AG04449 (cell line): Measurements from ENCODE around the gene ASGR1.
"Not testable (repeated sequence)": the region's sequence is repeated elsewhere in the genome, so short reads cannot be mapped to it uniquely, and the experiment has no call there.

ENCODE experiments used
- CTCF ChIA-PET: fragments of 350-600 bp; formaldehyde crosslinking; extraction: SDS; loops from one replicate; lab custom pipeline; 2021; ENCODE audit warnings: antibody characterized with exemption; lab: Yijun Ruan, JAX
- POLR2A ChIA-PET: fragments of 400-600, 350-600 bp; formaldehyde crosslinking; extraction: SDS; loops from one replicate; lab custom pipeline; 2020; ENCODE audit warnings: antibody characterized with exemption, inconsistent platforms; lab: Yijun Ruan, JAX
- DNase-seq: peaks from one replicate; pipeline ENCODE4 v3.0.0-alpha.2; 2010; ENCODE audit warnings: low read depth, low spot score
- H3K4me3 ChIP-seq: 2 replicates; pipeline ENCODE4 v1.5.1; 2011; ENCODE audit warnings: low read depth, mild to moderate bottlenecking, control low read depth, low read length
- TF ChIP-seq, protein P1 (sequence below): IDR thresholded peaks from one replicate; pipeline ENCODE4 v1.5.1; 2011; ENCODE audit warnings: mild to moderate bottlenecking, moderate library complexity, low read length, control low read depth, inconsistent platforms; ENCODE audit not compliant: insufficient read depth; ENCODE audit errors: missing control alignments

Gene ASGR1

GRCh38 chr17:7166873-7167272 lies 12.3 kb downstream of the ASGR1 start:
- CTCF ChIA-PET = interaction anchor here (1.0 to 3.1 kb wide), 4 partner anchors 10 to 121 kb away, joined by 3 to 9 read pairs (median 6); no protein-coding TSS in a partner anchor
- no peak for DNase-seq
- no peak overlapping the region for H3K4me3 ChIP-seq
- POLR2A ChIA-PET = no interaction called here
- TF ChIP-seq, protein P1, sequence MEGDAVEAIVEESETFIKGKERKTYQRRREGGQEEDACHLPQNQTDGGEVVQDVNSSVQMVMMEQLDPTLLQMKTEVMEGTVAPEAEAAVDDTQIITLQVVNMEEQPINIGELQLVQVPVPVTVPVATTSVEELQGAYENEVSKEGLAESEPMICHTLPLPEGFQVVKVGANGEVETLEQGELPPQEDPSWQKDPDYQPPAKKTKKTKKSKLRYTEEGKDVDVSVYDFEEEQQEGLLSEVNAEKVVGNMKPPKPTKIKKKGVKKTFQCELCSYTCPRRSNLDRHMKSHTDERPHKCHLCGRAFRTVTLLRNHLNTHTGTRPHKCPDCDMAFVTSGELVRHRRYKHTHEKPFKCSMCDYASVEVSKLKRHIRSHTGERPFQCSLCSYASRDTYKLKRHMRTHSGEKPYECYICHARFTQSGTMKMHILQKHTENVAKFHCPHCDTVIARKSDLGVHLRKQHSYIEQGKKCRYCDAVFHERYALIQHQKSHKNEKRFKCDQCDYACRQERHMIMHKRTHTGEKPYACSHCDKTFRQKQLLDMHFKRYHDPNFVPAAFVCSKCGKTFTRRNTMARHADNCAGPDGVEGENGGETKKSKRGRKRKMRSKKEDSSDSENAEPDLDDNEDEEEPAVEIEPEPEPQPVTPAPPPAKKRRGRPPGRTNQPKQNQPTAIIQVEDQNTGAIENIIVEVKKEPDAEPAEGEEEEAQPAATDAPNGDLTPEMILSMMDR = no peak

DNA sequence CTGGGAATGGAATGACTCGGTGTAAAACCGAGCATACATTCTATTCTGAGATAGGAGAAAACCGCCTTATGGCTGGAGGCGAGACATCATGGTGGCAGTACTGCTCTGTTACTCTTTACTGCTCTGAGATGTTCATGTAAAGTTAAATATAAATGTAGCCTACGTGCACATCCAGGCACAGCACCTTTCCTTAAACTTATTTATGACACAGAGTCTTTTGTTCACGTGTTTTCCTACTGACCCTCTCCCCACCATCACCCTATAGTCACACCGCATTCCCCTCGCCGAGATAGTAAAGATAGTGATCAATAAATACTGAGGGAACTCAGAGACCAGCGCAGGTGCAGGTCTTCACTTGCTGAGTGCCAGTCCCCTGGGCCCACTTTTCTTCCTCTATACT lies 19.6 kb downstream of the ASGR1 start:
- DNase-seq, H3K4me3 ChIP-seq, POLR2A ChIA-PET, CTCF ChIA-PET: not testable (repeated sequence)

DNA sequence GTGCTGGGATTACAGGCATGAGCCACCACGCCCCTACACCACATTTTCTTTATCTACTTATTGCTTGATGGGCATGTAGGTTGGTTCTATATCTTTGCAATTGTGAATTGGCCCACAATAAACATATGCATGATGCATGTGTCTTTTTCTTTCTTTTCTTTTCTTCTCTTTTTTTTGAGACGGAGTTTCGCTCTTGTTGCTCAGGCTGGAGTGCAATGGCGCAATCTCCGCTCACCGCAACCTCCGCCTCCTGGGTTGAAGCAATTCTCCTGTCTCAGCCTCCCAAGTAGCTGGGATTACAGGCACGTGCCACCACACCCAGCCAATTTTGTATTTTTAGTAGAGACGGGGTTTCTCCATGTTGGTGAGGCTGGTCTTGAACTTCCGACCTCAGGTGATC lies 20.7 kb downstream of the ASGR1 start:
- DNase-seq, POLR2A ChIA-PET, H3K4me3 ChIP-seq: not testable (repeated sequence)
- CTCF ChIA-PET = interaction anchor here (0.9 to 2.2 kb wide), 2 partner anchors 21 to 113 kb away, joined by 3 to 9 read pairs; no protein-coding TSS in a partner anchor

GRCh38 chr17:7156342-7156940 lies 22.7 kb downstream of the ASGR1 start:
- DNase-seq = no peak
- TF ChIP-seq, protein P1 = no peak
- ChIA-PET CTCF (interaction anchor here (1.1 to 2.2 kb wide), 2 partner anchors 19 to 111 kb away, joined by 3 to 9 read pairs; no protein-coding TSS in a partner anchor), POLR2A (no interaction called here)
- no peak overlapping the region for H3K4me3 ChIP-seq

DNA sequence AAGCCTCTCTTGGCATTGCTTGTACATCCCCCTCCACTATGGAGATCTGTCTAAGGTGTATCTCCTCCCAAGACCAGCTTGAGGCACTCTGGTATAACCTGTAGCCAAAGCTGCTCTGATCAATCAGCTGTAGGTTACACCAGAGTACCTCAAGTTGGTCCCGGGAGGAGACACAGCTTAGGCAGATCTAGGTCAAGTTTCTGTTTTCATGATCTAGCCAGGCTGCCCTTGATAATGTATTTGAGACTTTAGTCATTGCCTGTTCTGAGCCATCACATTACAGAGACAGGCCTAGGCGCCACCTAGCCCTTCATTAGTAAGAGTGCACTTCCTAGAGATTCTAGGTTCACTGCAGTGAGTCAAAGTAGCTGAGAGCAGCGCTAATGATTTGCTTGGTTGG lies 31.4 kb downstream of the ASGR1 start:
- TF ChIP-seq, protein P1 = no peak
- ChIA-PET POLR2A (no interaction called here), CTCF (interaction anchor here (1.1 to 9.9 kb wide), 5 partner anchors 9 to 102 kb away, joined by 3 to 73 read pairs (median 5); no protein-coding TSS in a partner anchor)
- DNase-seq = no peak
- H3K4me3 ChIP-seq = no peak overlapping the region

DNA sequence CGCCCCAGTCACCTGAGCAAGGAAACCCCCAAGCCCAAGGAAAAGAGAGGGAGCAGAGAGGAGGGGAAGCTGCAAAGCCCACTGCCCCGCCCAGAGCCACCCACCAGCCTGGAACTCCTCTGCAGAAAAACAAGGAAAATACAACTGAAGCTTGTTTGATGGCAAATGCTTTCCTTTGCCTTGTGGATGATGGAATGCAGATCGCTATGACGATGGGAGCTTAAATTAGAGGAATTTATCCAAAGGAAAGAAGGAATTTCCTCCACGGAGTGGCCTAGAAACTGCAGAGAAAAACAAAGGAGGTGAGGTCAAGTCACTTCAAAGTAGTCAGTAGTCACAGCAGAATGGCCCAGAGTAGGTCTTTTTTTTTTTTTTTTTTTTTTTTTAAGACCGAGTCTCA lies 33.1 kb downstream of the ASGR1 start:
- no peak overlapping the region for H3K4me3 ChIP-seq
- TF ChIP-seq, protein P1 = no peak
- CTCF ChIA-PET = interaction anchor here (1.0 to 9.9 kb wide), 6 partner anchors 7 to 124 kb away, joined by 3 to 73 read pairs (median 5); no protein-coding TSS in a partner anchor
- DNase-seq = no peak
- POLR2A ChIA-PET = no interaction called here

DNA sequence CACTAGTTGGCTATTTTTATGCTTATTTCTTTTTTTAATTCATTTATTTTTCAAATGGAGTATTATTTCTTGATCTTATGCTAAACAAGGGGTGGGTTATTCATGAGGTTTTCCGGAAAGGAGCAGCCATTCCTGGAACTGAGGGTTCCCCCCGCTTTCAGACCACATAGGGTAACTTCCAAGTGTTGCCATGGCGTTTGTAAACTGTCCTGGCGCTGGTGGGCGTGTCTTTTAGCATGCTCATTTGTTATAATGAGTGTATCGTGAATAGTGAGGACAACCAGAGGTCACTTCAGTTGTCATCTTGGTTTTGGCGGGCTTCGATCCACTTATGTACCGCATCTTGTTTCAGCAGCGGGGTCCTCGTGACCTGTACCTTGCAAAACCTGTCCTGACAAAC lies 35.0 kb downstream of the ASGR1 start:
- no peak for DNase-seq
- H3K4me3 ChIP-seq = no peak overlapping the region
- ChIA-PET POLR2A (no interaction called here), CTCF (interaction anchor here (0.7 to 9.9 kb wide), 4 partner anchors 5 to 93 kb away, joined by 3 to 73 read pairs (median 12); no protein-coding TSS in a partner anchor)
- TF ChIP-seq, protein P1 = no peak
